A673 (cell line): ENCODE data around the gene KIF4B.

Source experiments
- EZH2 ChIP-seq: fragments of 200-600 bp; sonication (generic); IDR thresholded peaks from 2 replicates; pipeline ENCODE4 v1.6.1; 2017; ENCODE audit warnings: borderline replicate concordance, low read depth, mild to moderate bottlenecking, mixed read lengths, antibody characterized with exemption, low read length; ENCODE audit not compliant: poor library complexity, severe bottlenecking
- TF ChIP-seq, protein P1 (sequence below): fragments of 300-800, 200-600 bp; sonication (generic); conservative IDR thresholded peaks from 2 replicates; pipeline ENCODE4 v1.5.1; 2017; ENCODE audit warnings: low read depth, mild to moderate bottlenecking, antibody characterized with exemption, low read length, moderate library complexity, mixed read lengths

- TF ChIP-seq, protein P1, sequence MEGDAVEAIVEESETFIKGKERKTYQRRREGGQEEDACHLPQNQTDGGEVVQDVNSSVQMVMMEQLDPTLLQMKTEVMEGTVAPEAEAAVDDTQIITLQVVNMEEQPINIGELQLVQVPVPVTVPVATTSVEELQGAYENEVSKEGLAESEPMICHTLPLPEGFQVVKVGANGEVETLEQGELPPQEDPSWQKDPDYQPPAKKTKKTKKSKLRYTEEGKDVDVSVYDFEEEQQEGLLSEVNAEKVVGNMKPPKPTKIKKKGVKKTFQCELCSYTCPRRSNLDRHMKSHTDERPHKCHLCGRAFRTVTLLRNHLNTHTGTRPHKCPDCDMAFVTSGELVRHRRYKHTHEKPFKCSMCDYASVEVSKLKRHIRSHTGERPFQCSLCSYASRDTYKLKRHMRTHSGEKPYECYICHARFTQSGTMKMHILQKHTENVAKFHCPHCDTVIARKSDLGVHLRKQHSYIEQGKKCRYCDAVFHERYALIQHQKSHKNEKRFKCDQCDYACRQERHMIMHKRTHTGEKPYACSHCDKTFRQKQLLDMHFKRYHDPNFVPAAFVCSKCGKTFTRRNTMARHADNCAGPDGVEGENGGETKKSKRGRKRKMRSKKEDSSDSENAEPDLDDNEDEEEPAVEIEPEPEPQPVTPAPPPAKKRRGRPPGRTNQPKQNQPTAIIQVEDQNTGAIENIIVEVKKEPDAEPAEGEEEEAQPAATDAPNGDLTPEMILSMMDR, result no peak
- TF ChIP-seq EZH2, result no peak
Measured at GRCh38 chr5:155040984-155041653, 27.6 kb downstream of the KIF4B start.
